Epidermal melanocyte (primary cell): ENCODE results near the gene NPDC1.
"Not testable (repeated sequence)": the region's sequence is repeated elsewhere in the genome, so short reads cannot be mapped to it uniquely, and the experiment has no call there.

Experiments used
- DNase-seq: peaks from one replicate; pipeline ENCODE4 v3.0.0; 2011; ENCODE audit warnings: low spot score; ENCODE audit not compliant: insufficient read length

The NPDC1 gene

GRCh38 chr9:137075275-137075775 is 29.3 kb upstream of the NPDC1 start:
- DNase-seq, result no peak

DNA sequence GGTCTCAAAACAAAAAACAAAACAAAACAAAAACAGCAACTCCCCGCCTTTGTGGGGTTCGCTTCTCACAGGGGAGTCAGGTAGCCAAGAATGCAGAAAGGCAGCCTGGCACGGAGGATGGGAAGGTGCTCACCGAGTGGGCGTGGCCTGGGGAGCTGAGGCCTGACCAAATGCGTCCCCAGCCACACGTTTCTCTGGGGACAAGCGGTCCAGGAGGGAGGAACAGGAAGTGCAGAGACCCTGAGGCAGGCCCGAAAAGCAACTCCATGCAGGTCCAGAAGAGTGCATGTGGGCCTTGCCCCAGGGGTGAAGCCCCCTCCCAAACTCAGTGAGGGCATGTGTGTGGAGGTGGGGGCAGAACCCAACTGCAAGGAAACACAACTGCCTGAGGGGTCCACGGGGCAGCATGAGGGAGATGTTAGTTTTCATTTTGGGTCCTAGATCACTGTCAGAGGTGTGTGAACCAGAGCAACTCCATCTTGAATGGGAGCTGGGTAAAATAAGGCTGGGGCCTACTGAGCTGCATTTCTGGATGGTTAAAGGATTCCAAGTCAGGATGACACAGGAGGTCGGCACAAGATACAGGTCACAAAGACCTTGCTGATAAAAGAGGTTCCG is 28.8 kb upstream of the NPDC1 start:
- DNase-seq, result no peak

DNA sequence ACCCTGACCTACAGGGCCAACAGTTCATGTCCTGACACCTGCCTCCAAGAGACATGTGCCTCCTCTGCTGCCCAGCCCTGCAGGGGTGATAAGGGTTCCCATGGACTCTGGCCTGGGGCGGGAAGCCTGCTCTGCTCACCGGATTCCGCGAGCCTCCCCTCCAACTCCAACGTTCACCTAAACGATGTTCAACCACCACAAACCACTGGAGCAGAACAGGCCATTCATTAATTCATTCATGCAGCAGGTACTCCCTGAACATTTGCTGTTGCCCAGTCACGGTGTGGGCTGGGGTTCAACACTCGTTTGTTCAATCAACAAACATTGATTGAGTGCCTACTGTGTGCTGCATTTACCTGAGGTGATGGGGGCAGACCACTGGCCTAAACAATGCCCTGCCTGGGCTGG is 28.0 kb upstream of the NPDC1 start:
- DNase-seq, result no peak

DNA sequence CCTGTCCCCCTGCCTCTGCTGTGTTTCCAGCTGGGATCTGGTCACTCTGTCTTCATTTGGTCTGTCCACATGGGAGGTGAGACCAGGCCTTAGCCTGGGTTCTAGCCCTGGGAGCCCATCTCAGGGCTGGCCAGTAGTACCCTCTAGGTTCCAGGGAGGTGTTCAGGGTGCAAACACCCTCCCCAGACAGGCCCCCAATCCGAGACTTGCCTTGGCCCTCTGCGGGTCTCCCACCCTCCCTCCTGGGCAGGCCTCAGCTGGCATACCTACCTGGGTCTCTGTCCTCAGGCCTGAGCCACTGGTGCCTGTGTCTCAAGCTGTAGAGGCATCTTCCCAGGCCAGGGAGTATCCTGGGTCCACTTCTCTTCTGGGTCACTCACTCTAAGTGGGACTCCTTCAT is 25.3 kb upstream of the NPDC1 start:
- DNase-seq, result no peak

DNA sequence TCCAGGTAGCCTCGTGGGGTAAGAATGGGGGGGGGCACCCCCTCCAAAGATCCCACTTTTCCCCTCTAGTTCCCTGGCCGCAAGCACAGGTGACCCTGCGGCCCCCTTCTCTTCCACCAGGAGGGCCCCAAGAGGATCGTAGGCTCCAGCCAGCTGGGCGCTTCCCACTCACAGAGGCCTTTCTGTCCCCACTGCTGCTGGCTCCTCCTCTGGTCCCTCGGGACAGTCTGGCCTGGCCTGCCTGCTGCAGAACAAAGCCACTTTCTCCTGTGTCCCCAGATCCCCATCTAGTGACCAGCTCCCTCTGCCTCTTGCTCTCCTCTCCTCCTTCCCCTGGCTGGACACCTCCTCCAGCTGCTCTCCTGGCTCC is 24.9 kb upstream of the NPDC1 start:
- DNase-seq, result no peak

GRCh38 chr9:137070201-137070905 is 24.4 kb upstream of the NPDC1 start, which contains the start of gene SAPCD2:
SAPCD2 (minus strand) TSS chr9:137070557; CDS start chr9:137070460, 97 bp downstream.
- DNase-seq, result peak; percentile 89

- no peak for DNase-seq
These were observed 23.6 kb upstream of the NPDC1 start for GRCh38 chr9:137069508-137070091.

GRCh38 chr9:137068539-137069507 is 22.8 kb upstream of the NPDC1 start:
- DNase-seq, result no peak

DNA sequence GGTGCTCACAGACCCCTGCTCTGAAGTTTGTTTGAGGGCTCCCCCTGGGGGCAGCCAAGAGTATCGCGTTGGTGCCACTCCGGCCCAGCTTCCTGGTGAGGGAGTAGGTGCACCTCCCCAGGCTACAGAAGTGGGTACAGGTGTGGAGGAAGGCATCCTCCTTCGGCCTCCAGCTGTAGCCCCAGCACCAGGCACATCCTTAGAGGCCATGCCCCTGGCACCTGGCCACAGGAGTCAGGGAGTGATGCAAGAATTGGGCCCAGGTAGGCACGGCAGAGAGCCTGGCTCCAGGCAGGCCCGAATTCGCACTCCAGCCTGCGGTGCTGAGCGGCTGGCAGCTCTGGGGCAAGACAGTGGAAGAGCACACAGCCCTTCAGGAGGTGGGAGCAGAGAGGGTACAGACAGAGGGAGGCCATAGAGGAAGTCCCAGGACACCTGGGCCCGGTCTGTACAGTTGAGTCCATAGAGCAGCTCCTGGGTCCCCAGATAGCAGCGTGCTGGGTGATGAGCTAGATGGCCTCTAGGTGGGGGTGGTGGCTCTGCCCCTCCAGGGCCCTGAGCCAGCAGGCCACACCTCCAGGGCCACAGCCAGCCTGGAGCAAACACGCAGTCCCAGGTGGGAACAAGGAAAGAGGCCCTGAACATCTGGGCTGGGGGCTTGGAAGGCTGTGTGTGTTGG is 22.0 kb upstream of the NPDC1 start:
- peak; percentile 83 for DNase-seq

DNA sequence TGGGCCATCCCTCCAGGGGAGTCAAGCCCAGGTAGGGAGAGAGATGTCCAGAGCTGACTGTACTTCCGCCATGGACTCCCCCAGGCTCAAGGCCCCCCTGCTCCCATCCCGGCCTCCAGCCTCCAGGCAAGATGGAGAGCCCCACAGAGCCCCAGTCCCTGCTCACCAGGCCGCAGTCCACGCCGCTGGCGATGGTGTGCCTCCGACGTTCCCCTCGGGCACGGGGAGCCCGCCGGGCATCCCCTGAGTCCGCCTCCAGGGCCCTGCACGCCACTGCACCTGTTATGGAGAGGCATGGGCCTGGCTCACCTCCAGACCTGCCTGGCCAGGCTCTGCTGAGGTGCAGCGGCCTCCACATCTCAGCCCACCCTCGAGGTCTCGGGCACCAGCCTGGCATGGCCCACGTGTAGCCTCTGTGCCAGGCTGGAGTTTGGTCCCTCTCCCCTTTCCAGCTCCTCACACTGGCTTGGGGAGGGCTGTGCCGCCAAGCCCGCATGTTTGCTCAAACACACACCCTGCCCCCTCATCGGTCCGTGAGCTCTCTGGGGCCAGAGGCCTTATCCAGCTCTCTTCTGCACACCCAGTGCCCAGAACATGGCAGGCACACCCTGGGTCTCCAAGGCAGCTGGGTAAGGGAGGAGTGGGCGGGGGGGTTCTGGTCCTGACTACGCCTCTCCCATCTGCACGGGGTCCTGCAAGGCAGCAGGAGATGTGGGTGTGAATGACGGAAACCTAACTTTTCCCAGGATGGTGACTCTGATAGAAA is 20.3 kb upstream of the NPDC1 start:
- DNase-seq, result no peak

DNA sequence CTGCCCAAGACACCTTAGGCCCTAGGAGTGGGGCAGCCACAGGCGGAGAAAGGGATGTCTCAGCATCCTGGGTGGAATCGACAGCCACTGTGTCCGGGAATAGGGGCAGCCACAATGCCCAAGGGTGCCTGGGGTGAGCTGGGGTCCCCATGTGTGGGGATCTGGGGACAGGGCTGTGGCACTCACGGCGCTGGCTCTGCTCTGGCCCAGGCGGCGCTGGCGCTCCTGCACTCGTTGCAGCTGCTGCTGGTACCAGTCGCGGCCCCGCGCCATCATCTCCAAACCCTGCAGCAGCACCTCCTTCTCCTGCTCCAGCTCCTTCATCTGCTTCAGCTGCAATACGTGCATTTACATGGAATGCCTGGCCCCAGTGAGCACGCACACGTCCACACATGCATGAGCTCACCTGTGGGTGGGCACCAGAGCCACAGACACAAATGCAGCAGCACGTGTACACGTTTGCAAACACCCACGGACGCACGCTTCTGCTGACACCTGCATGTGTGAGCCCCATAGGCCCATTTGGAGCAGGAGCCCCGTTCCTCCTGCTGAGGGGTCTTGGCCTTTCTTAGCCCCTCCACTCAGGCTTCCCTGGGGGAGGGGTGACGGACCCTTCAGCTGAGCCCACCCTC is 19.5 kb upstream of the NPDC1 start:
- DNase-seq, result no peak

DNA sequence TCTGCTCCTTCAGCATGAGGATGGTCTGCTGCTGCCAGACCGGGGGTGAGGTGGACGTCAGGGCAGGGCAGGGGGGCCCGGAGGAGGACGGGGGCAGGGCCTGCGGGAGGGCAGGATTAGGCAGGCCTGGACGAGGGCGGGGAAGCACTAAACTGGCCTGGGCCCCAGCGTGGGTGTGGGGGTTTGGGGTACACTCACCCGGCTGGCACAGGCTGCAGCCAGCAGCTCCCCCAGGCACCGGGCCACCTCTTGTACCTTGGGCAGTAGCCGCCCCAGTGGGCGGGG is 18.8 kb upstream of the NPDC1 start:
- no peak for DNase-seq

GRCh38 chr9:137064027-137064879 is 18.3 kb upstream of the NPDC1 start:
- no peak for DNase-seq

DNA sequence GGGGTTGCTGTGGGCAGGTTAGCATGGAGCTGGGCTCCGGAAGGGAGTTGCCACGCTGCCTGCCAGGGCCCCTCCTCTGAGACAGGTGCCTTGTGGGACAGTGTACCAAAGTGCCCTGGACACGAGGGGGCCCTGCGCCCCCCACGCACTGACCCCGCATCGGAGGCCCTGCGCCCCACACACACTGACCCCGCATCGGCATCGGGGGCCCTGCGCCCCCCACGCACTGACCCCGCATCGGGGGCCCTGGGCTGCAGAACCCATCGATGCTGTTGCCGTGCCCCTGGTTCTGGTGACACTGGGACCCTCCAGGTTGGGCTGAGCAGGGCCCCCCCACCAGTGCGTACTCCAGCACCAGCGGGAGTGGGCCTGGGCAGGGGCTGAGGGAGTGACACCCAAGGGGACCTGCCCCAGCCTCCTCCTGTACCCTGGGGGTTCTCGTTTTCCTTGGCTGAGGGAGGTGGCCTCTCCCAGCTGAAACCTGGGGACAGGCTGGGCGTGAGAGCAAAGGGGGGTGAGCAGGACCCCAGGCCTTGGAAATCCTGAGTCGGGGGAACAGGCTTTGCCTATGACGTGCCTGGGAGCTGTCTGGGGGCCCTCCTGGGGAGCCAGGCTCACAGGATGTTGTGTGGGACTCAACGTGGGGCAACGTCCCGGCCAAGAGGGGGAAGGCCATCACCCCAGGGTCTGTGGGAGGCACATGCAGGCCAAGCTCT is 17.5 kb upstream of the NPDC1 start:
- DNase-seq, result no peak

- DNase-seq, result not testable (repeated sequence)
These were observed 16.8 kb upstream of the NPDC1 start for GRCh38 chr9:137062798-137063197.

GRCh38 chr9:137062384-137062783 is 16.4 kb upstream of the NPDC1 start:
- no peak for DNase-seq

GRCh38 chr9:137058521-137059234 is 12.7 kb upstream of the NPDC1 start:
- DNase-seq, result no peak

GRCh38 chr9:137057545-137057944 is 11.6 kb upstream of the NPDC1 start:
- no peak for DNase-seq
